Kidney epithelial cell (primary cell): Measurements from ENCODE around the gene PCCA. TPM values are rescaled to one million over a fixed set of nuclear protein-coding genes. Genes with fewer than 3 reads are reported as not detected.

Source experiments
- DNase-seq: peaks from one replicate; pipeline ENCODE4 v3.0.0-alpha.2; 2010; ENCODE audit warnings: low read depth
- H3K27me3 ChIP-seq: 2 replicates; pipeline ENCODE4 v1.6.0; 2011; ENCODE audit warnings: low read length; ENCODE audit not compliant: control insufficient read depth, insufficient read depth
- H3K36me3 ChIP-seq: 2 replicates; pipeline ENCODE4 v1.5.1; 2011; ENCODE audit warnings: low read length; ENCODE audit not compliant: control insufficient read depth, insufficient read depth
- H3K4me3 ChIP-seq: 2 replicates; pipeline ENCODE4 v1.5.1; 2011; ENCODE audit warnings: low read depth, mild to moderate bottlenecking, control low read depth, low read length
- CTCF ChIP-seq: IDR thresholded peaks from 2 replicates; pipeline ENCODE4 v1.5.1; 2011; ENCODE audit warnings: mild to moderate bottlenecking, moderate library complexity, low read length, control low read depth, inconsistent platforms; ENCODE audit not compliant: insufficient read depth, poor library complexity, severe bottlenecking
- total RNA-seq: library from RNA; depleted of rRNA; stranded (reverse); fragments of >200 nt; gene quantifications from 2 replicates; pipeline ENCODE4 v1.2.3, GENCODE V29; 2015

Gene PCCA
- total RNA-seq, 1 donor from 2014 or later, result 15.7 TPM

GRCh38 chr13:100439247-100439970 lies 350.5 kb downstream of the PCCA start:
- Histone ChIP-seq H3K27me3 (no peaks in the 10 kb centered on the region), H3K36me3 (peaks cover 2% of the 10 kb centered on the region), H3K4me3 (no peak overlapping the region)
- no peak for DNase-seq
- TF ChIP-seq CTCF, result no peak

- Histone ChIP-seq H3K27me3 (no peaks in the 10 kb centered on the region), H3K4me3 (no peak overlapping the region), H3K36me3 (no peaks in the 10 kb centered on the region)
- TF ChIP-seq CTCF, result no peak
- peak; percentile 31 for DNase-seq
Measured at GRCh38 chr13:100440751-100441425, 352.0 kb downstream of the PCCA start.

- Histone ChIP-seq H3K36me3 (no peaks in the 10 kb centered on the region), H3K4me3 (no peak overlapping the region), H3K27me3 (no peaks in the 10 kb centered on the region)
- no peak for DNase-seq
- TF ChIP-seq CTCF, result no peak
Measured at GRCh38 chr13:100442095-100442832, 353.4 kb downstream of the PCCA start.

GRCh38 chr13:100443278-100443997 lies 354.5 kb downstream of the PCCA start:
- no peak for DNase-seq
- Histone ChIP-seq H3K36me3 (no peaks in the 10 kb centered on the region), H3K4me3 (no peak overlapping the region), H3K27me3 (no peaks in the 10 kb centered on the region)
- no peak for TF ChIP-seq CTCF

GRCh38 chr13:100443998-100444328 lies 355.1 kb downstream of the PCCA start:
- no peaks in the 10 kb centered on the region for H3K27me3 ChIP-seq
- no peak for TF ChIP-seq CTCF
- no peak overlapping the region for H3K4me3 ChIP-seq
- no peaks in the 10 kb centered on the region for H3K36me3 ChIP-seq
- no peak for DNase-seq
